AG10803 (cell line): ENCODE measurements around the gene MUL1.
A peak's percentile ranks its signal among the peaks of the same experiment; 100 is the strongest.

ENCODE experiments used
- DNase-seq: peaks from one replicate; pipeline ENCODE4 v3.0.0; 2010; ENCODE audit warnings: low read depth
- H3K4me3 ChIP-seq: 2 replicates; pipeline ENCODE4 v1.5.1; 2011; ENCODE audit warnings: mild to moderate bottlenecking, low read length, control low read depth
- TF ChIP-seq, protein P1 (sequence below): conservative IDR thresholded peaks from 2 replicates; pipeline ENCODE4 v1.5.1; 2011; ENCODE audit warnings: mild to moderate bottlenecking, low read length, control low read depth, inconsistent platforms

Gene MUL1

DNA sequence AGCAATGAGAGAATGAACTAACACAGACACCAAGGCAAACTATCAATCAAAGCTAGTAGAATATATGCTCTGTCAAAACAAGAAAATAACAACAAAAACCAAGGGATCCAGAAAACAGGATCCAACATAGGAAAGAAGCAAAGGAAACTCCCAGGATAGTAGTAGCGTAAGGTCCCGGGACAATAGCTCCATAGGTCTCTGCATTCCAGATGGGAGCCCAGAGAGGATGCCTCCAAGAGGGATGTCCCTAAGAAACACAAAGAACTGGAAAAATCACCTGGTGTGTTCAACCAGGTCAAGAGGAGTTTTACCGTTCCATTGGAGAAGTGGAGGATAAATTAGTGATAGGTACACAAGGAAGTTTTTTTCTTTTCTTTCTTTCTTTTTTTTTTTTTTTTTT, 38.7 kb upstream of the MUL1 start:
- H3K4me3 ChIP-seq: no peak overlapping the region
- TF ChIP-seq, protein P1, sequence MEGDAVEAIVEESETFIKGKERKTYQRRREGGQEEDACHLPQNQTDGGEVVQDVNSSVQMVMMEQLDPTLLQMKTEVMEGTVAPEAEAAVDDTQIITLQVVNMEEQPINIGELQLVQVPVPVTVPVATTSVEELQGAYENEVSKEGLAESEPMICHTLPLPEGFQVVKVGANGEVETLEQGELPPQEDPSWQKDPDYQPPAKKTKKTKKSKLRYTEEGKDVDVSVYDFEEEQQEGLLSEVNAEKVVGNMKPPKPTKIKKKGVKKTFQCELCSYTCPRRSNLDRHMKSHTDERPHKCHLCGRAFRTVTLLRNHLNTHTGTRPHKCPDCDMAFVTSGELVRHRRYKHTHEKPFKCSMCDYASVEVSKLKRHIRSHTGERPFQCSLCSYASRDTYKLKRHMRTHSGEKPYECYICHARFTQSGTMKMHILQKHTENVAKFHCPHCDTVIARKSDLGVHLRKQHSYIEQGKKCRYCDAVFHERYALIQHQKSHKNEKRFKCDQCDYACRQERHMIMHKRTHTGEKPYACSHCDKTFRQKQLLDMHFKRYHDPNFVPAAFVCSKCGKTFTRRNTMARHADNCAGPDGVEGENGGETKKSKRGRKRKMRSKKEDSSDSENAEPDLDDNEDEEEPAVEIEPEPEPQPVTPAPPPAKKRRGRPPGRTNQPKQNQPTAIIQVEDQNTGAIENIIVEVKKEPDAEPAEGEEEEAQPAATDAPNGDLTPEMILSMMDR: no peak
- DNase-seq: no peak

DNA sequence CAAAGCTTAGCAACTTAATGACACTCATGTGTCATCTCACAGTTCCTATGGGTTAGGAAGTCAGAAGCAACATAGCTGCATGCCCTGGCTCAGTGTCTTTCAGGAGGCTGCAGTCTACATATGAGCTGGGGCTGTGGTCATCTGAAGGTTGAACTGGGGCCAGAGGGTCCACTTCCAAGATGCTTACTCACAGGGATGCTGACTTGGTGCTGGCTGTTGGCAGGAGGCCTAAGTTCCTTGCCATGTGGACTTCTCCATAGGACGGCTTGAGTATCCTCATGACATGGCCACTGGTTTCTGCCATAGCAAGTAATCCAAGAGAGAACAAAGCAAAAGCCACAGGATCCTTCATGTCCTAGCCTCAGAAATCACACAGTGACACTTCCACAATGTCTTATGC, 32.3 kb upstream of the MUL1 start:
- TF ChIP-seq, protein P1: no peak
- peak; percentile 33 for DNase-seq
- no peak overlapping the region for H3K4me3 ChIP-seq

DNA sequence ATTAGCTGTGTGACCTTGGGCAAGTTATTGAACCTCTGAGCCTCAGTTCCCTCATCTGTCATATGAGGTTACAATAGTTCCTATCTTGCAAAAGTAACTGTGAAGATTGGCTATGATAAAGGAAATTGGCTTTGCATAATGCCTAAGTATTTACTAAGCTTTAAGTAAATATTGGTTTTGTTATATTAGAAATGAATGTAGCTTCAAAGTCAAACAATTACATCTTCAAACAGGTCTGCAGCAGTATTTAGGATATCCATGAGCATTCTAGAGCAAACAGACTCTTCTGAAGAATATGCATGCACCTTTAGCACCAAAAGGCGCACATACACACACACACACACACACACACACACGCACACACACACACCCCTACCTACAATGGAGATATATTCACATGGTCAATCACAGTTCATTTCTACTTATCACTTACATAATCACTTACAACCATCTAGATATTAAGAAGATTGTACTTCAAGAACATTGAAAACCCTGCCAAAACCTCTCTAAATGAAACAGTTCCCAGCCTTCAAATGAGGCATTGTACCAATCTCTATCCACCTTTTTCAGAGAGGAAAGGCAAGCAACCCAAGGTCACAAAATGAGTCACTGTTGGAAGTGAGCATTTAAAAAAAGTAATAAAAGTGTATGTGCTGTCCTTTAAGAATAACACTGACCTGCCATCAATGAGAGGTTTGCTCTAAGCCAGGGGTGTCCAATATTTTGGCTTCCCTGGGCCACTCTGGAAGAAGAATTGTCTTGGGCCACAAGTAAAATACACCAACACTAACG, 31.0 kb upstream of the MUL1 start:
- no peak for DNase-seq
- no peak overlapping the region for H3K4me3 ChIP-seq
- TF ChIP-seq, protein P1: no peak

DNA sequence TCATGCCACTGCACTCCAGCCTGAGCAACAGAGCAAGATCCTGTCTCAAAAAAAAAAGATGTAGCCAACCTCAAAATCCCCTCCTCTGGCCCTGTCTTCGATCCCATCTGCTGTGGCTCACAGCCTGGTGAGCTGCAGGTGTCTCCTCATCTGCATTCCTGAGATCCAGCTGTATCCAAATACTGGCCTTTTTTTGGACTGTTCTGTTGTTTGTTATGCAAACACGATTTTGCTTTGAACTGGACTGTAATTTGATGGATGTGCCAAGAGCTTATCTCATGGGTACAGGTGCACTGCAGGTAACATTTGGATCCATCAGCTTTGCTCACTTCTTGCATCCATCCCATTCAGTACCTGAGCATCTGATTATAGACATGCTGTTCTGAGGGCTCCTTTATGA, 30.3 kb upstream of the MUL1 start:
- no peak overlapping the region for H3K4me3 ChIP-seq
- no peak for DNase-seq
- TF ChIP-seq, protein P1: no peak

DNA sequence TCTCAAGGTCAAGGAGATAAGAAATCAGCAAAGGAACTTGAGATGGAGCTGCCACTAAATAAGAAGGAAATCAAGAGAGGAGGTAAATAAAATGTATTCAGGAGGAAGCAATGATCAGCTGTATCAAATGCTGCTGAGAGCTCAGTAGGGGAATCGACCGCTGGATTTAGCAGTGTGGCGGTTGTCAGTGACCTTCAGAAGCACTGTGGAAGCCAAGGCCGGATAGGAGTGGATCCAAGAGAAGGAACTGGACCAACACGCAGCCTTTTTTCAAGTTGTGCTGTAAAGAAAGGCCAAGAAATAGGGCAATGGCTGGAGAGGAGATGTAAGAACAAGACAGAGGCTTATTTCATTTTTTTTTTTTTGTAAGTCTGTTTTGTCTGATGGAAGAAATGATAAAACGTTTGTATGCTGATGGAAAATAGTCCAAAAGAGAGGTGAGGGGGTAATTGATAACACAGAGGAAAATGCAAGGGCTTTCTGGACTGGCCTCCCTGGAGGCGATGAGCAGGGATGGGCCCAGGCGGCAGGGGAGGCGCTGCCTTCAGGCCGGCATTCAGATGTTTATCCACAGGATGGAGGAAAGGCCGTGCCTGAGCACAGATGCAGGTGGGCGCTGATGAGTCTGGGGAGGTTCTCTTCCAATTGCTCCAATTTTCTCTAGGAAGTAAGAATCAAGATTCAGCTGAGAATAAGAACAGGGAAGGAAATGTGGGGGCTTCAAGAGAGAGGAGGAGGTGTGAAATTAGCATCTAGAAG, 26.9 kb upstream of the MUL1 start:
- TF ChIP-seq, protein P1: no peak
- no peak for DNase-seq
- no peak overlapping the region for H3K4me3 ChIP-seq

DNA sequence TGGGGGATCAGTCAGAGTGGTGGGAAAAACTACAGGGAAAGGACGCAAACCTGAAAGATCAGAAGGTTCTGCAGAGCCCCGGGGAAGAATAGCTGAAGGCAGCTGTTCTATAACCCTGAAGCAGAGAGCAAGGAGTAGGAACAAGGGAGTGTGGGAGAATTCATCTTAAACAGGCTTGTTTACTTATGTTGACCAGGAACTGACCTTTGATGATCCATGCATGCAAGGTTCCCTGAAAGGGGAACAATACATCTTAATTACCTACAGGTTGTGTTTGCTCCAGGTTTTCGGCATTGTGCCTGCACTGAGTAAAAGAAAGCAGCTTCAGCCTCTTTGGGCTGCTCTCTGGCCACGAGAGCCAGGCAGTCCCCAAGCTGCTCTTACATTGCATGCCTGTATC, 25.7 kb upstream of the MUL1 start:
- TF ChIP-seq, protein P1: no peak
- no peak for DNase-seq
- H3K4me3 ChIP-seq: no peak overlapping the region

DNA sequence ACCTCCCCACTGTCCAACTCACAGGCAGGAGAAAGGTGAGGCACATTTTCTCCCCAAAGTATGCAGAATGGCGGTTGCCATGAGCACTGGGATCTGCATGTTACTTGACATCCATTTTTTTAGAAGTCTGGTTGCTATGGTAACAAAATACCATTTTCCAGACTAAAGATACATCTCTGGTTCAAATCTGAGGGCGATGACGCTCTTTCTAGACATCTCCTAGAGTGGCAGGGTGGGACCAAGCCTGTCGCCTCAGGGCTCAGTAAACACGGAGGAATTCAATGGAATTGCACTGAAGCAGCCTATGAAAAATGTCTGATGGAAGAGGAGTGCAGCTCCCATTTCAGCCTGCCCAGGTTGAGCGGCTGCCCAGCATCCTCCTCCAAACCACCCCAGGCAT, 22.9 kb upstream of the MUL1 start:
- TF ChIP-seq, protein P1: no peak
- DNase-seq: no peak

More for the DNA sequence above, 22.9 kb upstream of the MUL1 start:
- no peak overlapping the region for H3K4me3 ChIP-seq
